Measurements from ENCODE around the gene DARS2.

GRCh38 chr1:173824315-173825081, at the start of gene DARS2, which contains the start of gene CENPL:
- TF ChIP-seq CTCF (conservative IDR thresholded peaks at IDR 0.05; ENCODE audit: low read length) (no peak), EZH2phosphoT487 (IDR thresholded peaks at IDR 0.05; ENCODE audit: borderline replicate concordance) (no peak)

Measured in Loucy (cell line).